GM12874 (cell line): ENCODE measurements around the gene ASIP.

Source experiments
- TF ChIP-seq, protein P1 (sequence below): IDR thresholded peaks from 2 replicates; pipeline ENCODE4 v1.5.1; 2011; ENCODE audit warnings: low read depth, mild to moderate bottlenecking, control low read depth, low read length, moderate library complexity; ENCODE audit not compliant: insufficient read depth

ASIP gene

DNA sequence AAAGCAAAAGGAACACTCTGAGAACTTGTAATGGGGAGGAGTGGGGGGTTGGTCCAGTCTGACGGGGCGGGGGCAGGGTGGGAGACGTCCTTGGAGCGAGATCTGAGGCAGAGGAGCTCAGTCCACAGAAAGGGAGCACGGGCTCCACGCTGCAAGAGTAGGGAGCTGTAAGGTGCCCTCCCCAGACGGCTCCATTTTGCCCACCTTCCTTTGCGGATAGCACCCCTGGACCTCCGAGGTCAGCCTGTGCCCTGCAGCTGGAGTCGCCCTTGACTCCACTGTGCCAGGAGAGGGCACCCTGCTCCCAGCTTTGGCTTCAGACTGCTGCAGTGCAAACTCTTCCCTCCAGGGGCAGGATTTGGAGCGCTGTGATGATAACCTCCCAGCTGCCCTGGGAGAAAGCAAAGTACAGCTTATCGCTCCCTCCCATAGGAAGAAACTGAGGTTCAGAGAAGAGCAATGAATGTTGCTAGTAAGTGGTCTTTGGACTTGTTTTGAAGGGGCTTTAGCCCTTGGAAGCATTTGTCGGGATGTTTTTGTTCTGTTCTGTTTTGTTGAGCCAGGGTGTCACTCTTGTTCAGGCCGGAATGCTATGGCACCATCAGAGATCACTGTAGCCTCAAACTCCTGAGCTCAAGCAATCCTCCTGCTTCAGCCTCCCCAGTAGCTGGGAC is 71.5 kb downstream of the ASIP start:
- TF ChIP-seq, protein P1, sequence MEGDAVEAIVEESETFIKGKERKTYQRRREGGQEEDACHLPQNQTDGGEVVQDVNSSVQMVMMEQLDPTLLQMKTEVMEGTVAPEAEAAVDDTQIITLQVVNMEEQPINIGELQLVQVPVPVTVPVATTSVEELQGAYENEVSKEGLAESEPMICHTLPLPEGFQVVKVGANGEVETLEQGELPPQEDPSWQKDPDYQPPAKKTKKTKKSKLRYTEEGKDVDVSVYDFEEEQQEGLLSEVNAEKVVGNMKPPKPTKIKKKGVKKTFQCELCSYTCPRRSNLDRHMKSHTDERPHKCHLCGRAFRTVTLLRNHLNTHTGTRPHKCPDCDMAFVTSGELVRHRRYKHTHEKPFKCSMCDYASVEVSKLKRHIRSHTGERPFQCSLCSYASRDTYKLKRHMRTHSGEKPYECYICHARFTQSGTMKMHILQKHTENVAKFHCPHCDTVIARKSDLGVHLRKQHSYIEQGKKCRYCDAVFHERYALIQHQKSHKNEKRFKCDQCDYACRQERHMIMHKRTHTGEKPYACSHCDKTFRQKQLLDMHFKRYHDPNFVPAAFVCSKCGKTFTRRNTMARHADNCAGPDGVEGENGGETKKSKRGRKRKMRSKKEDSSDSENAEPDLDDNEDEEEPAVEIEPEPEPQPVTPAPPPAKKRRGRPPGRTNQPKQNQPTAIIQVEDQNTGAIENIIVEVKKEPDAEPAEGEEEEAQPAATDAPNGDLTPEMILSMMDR: peak; percentile 100

DNA sequence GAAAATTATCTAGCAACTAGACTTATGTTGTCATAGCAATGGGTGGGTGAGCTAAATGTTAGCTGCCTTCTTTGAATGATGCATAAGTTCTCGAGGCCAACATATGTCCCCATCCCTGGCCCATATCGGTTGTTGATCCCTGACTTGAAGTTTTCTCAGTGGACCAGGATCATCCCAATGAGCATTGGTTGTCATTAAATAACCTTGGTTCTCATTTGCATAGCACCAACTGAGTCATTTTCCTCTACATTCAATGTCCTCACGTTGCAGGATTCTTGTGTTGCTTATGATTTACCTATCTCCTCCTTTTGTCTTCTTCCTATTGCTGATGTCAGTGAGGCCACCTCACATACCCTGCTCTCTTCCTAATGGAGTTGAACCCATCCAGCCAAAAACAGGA is 74.0 kb downstream of the ASIP start:
- TF ChIP-seq, protein P1: no peak

DNA sequence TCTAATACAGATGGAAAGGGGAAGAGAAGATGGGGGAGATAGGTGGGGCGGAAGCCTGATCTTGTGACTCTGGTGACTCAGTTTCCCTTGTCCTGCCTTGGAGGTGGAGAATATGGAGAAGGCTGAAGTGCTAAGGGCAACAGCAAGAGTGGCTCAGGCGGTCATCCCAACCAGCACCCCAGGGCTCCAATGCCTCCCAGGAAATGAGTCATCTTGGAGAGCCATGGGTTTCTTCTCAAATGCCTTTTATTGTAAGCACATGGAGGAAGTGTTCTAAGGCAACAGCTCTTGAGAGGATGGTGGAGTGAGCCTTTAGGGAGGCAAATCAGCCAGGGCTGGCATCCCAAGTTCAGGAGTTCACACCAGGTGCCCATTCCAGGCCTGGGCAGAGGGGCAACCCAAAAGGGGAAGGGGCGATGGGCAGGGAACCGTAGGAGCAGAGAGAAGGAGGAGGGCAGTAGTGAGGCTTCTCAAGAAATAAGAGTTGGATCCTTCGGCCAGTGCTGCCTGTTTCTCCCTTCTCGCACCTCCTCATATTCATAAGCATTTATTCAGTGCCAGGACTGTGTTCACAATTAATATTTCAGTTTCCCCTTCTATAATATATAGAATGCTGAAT is 75.1 kb downstream of the ASIP start:
- TF ChIP-seq, protein P1: no peak
